Endothelial cell of umbilical vein (primary cell): ENCODE results near the gene TMEM181. TPM values are rescaled to one million over a fixed set of nuclear protein-coding genes. Genes with fewer than 3 reads are reported as not detected.

Experiments used
- BruUV-seq: library from RNA; stranded (reverse); fragments of 400-500 nt; replicated peaks from 2 replicates; lab custom pipeline; 2021; lab: Mats Ljungman, UMichigan
- CTCF ChIA-PET: fragments of 300-600, 350-600 bp; sonication (Branson Sonifier 250); formaldehyde crosslinking; loops from one replicate; lab custom pipeline; 2021; ENCODE audit warnings: antibody characterized with exemption, inconsistent platforms; lab: Charles Lee
- POLR2A ChIA-PET: fragments of 300-600, 350-600 bp; sonication (Branson Sonifier 250); formaldehyde crosslinking; loops from one replicate; lab custom pipeline; 2021; ENCODE audit warnings: antibody characterized with exemption, inconsistent platforms; lab: Charles Lee
- DNase-seq: peaks from one replicate; pipeline ENCODE4 v3.0.0-alpha.2; 2011; ENCODE audit warnings: low read depth, low spot score
- FAIRE-seq: peaks from 2 replicates; lab custom pipeline; 2011; peaks lifted over from hg19 to GRCh38; lab: Jason Lieb, UNC
- H2AFZ ChIP-seq: 2 replicates; pipeline ENCODE4 v1.6.0; 2012; ENCODE audit warnings: low read depth, low read length, control low read depth, inconsistent platforms
- H3K27ac ChIP-seq: 2 replicates; pipeline ENCODE4 v1.5.1; 2011; ENCODE audit warnings: low read depth, mild to moderate bottlenecking, control low read depth, low read length, moderate library complexity; ENCODE audit not compliant: insufficient read depth
- H3K27me3 ChIP-seq, 2 experiments: 2 replicates each; pipeline versions ENCODE4 v1.6.0 to v1.6.1; 2011; ENCODE audit warnings: low read length in 2 of 2, mixed read lengths in 1 of 2; ENCODE audit not compliant: control insufficient read depth in 2 of 2, insufficient read depth in 2 of 2
- H3K36me3 ChIP-seq, 2 experiments: 2 replicates in 1 of 2; 3 replicates in 1 of 2; pipeline ENCODE4 v1.5.1; 2011; ENCODE audit warnings: low read length in 2 of 2, mild to moderate bottlenecking in 1 of 2, moderate library complexity in 1 of 2; ENCODE audit not compliant: control insufficient read depth in 2 of 2, insufficient read depth in 2 of 2; ENCODE audit errors: extremely low read depth in 1 of 2
- H3K4me1 ChIP-seq: 3 replicates; pipeline ENCODE4 v1.5.1; 2011; ENCODE audit warnings: mild to moderate bottlenecking, low read length; ENCODE audit not compliant: control insufficient read depth, insufficient read depth; ENCODE audit errors: extremely low read depth
- H3K4me2 ChIP-seq: 2 replicates; pipeline ENCODE4 v1.6.1; 2011; ENCODE audit warnings: low read length, control low read depth, mixed read lengths; ENCODE audit not compliant: insufficient read depth
- H3K4me3 ChIP-seq, 3 experiments: fragments of 200-600 bp in 1 of 3; sonication (generic), shearing (Covaris generic) in 1 of 3; replicated peaks in 1 of 3; 2 replicates each; pipeline ENCODE4 v1.5.1; 2011 to 2016; ENCODE audit warnings: control low read depth in 3 of 3, low read length in 3 of 3, mild to moderate bottlenecking in 2 of 3, inconsistent platforms in 1 of 3, low read depth in 1 of 3, moderate library complexity in 1 of 3; ENCODE audit not compliant: insufficient read depth in 1 of 3
- H3K79me2 ChIP-seq: 2 replicates; pipeline ENCODE4 v1.6.0; 2012; ENCODE audit warnings: low read length, inconsistent platforms; ENCODE audit not compliant: control insufficient read depth, insufficient read depth
- H3K9ac ChIP-seq: replicated peaks from 2 replicates; pipeline ENCODE3; 2011; ENCODE audit warnings: low read length, control low read depth; ENCODE audit not compliant: insufficient read depth; ENCODE audit errors: extremely low read depth
- H3K9me1 ChIP-seq: replicated peaks from 3 replicates; pipeline ENCODE4 v1.6.0; 2011; ENCODE audit warnings: mild to moderate bottlenecking, low read length; ENCODE audit not compliant: control insufficient read depth, insufficient read depth; ENCODE audit errors: extremely low read depth
- H3K9me3 ChIP-seq: replicated peaks from 2 replicates; pipeline ENCODE4 v1.5.1; 2012; ENCODE audit warnings: low read length, inconsistent platforms; ENCODE audit not compliant: control insufficient read depth, insufficient read depth
- H4K20me1 ChIP-seq: replicated peaks from 2 replicates; pipeline ENCODE3; 2011; ENCODE audit warnings: mild to moderate bottlenecking, low read length; ENCODE audit not compliant: control insufficient read depth, insufficient read depth; ENCODE audit errors: extremely low read depth
- CTCF ChIP-seq, 2 donors: IDR thresholded peaks; 1 replicate in 1 of 2; 2 replicates in 1 of 2; pipeline ENCODE4 v1.5.1; 2011; ENCODE audit warnings: low read length in 2 of 2, mild to moderate bottlenecking in 2 of 2, moderate library complexity in 2 of 2, control low read depth in 1 of 2, inconsistent platforms in 1 of 2, low read depth in 1 of 2; ENCODE audit not compliant: insufficient read depth in 1 of 2; ENCODE audit errors: extremely low read depth in 1 of 2
- EZH2 ChIP-seq: IDR thresholded peaks from 2 replicates; pipeline ENCODE4 v1.6.1; 2012; ENCODE audit warnings: borderline replicate concordance, low read depth, mild to moderate bottlenecking, moderate library complexity, low read length, inconsistent platforms; ENCODE audit not compliant: severe bottlenecking
- FOS ChIP-seq: IDR thresholded peaks from 2 replicates; pipeline ENCODE4 v1.6.1; 2011; ENCODE audit warnings: mild to moderate bottlenecking, low read length, moderate library complexity, borderline replicate concordance; ENCODE audit not compliant: insufficient read depth
- GATA2 ChIP-seq: IDR thresholded peaks from 2 replicates; pipeline ENCODE4 v1.7.0; 2011; ENCODE audit warnings: low read depth, mild to moderate bottlenecking, moderate library complexity, mixed read lengths, low read length; ENCODE audit not compliant: insufficient read length, insufficient read depth
- JUN ChIP-seq: IDR thresholded peaks from 2 replicates; pipeline ENCODE4 v1.6.1; 2011; ENCODE audit warnings: borderline replicate concordance, low read depth; ENCODE audit not compliant: insufficient read length, insufficient read depth
- MAX ChIP-seq: IDR thresholded peaks from 2 replicates; pipeline ENCODE4 v1.6.1; 2011; ENCODE audit not compliant: insufficient read depth, insufficient read length
- MYC ChIP-seq: IDR thresholded peaks from one replicate; pipeline ENCODE4 v1.6.1; 2011; ENCODE audit warnings: mild to moderate bottlenecking, low read depth, low read length
- POLR2A ChIP-seq: IDR thresholded peaks from 2 replicates; pipeline ENCODE4 v1.6.1; 2012; ENCODE audit warnings: low read depth, mild to moderate bottlenecking, control low read depth, low read length
- POLR2AphosphoS5 ChIP-seq: IDR thresholded peaks from 2 replicates; pipeline ENCODE4 v1.6.1; 2012; ENCODE audit warnings: low read depth, mild to moderate bottlenecking, control low read depth, low read length, moderate library complexity; ENCODE audit not compliant: insufficient read depth
- dilution Hi-C: fragments of 300-500 bp; cut with MboI; formaldehyde crosslinking; loops from one replicate; pipeline ENCODE4 v1.15.0; 2019; ENCODE audit warnings: low sequenced_read_pairs; ENCODE audit not compliant: extremely low pct_ligation_motif_present
- intact Hi-C: fragments of 100-400 bp; cut with micrococcal nuclease; formaldehyde crosslinking; loops from one replicate; pipeline ENCODE4 v1.10.0; 2022
- polyA plus RNA-seq, 4 experiments: library from polyadenylated mRNA; depleted of rRNA in 3 of 4; stranded (reverse) in 3 of 4; unstranded in 1 of 4; fragments of >200 nt; gene quantifications; 2 replicates each; pipeline versions ENCODE4 v1.2.1 to v1.2.3, GENCODE V29; 2011 to 2012; ENCODE audit warnings: missing spikeins in 1 of 4
- total RNA-seq: library from RNA; stranded (reverse); gene quantifications from 2 replicates; pipeline ENCODE4 v1.2.3, GENCODE V29; 2021

The TMEM181 gene
- total and polyA plus RNA-seq, 2 donors (not counting 3 experiments of a cell fraction or from before 2014, with no cell fraction given): 21.7 to 33.5 TPM

- H3K36me3 ChIP-seq: peaks cover 11 to 37% of the 10 kb centered on the region in 2 experiments
- ChIA-PET POLR2A (no interaction called here), CTCF (interaction anchor here (1.0 to 6.5 kb wide), 5 partner anchors 37 to 393 kb away, joined by 4 to 154 read pairs (median 15); no protein-coding TSS in a partner anchor)
- H3K9me1 ChIP-seq: no peaks in the 10 kb centered on the region
- TF ChIP-seq POLR2A (no peak), MAX (no peak), GATA2 (no peak), CTCF (IDR thresholded peaks at IDR 0.05; ENCODE audit: extremely low read depth in 1 of 2, insufficient read depth in 1 of 2, low read depth in 1 of 2, low read length in 2 of 2) (no peak), MYC (no peak), JUN (no peak), FOS (no peak), POLR2AphosphoS5 (no peak), EZH2 (no peak)
- FAIRE-seq (no peak), DNase-seq (no peak)
- dilution Hi-C loops (no loop called here), intact Hi-C loops (no loop called here)
- no peaks in the 10 kb centered on the region for H3K79me2 ChIP-seq
- no peaks in the 10 kb centered on the region for H3K27me3 ChIP-seq
- no peak overlapping the region for H3K27ac ChIP-seq
- H3K9ac ChIP-seq: no peak overlapping the region
- no peaks in the 10 kb centered on the region for H3K4me1 ChIP-seq
- no peak overlapping the region for H2AFZ ChIP-seq
- no peaks in the 10 kb centered on the region for H4K20me1 ChIP-seq
- no TSS peak for BruUV-seq
- H3K4me2 ChIP-seq: no peak overlapping the region
- no peaks in the 10 kb centered on the region for H3K9me3 ChIP-seq
- no peak overlapping the region for H3K4me3 ChIP-seq
Observed at GRCh38 chr6:158606935-158607334, 47.0 kb downstream of the TMEM181 start.
